Lung microvascular endothelial cell (primary cell): ENCODE measurements around the gene EPHA4. TPM values are rescaled to one million over a fixed set of nuclear protein-coding genes. Genes with fewer than 3 reads are reported as not detected.

Source experiments
- DNase-seq, 2 donors: peaks; one replicate each; pipeline versions ENCODE4 v3.0.0 to v3.0.0-alpha.2; 2010; ENCODE audit warnings: low read depth in 2 of 2
- total RNA-seq: library from RNA; depleted of rRNA; stranded (reverse); fragments of >200 nt; gene quantifications from 2 replicates; pipeline ENCODE4 v1.2.1, GENCODE V29; 2014

EPHA4 gene
- total RNA-seq, 1 donor from 2014 or later: 0.60 TPM

GRCh38 chr2:221571551-221572218, 419 bp downstream of the EPHA4 start:
- DNase-seq: peak; percentile 18 to 47

GRCh38 chr2:221571025-221571550, 1.0 kb downstream of the EPHA4 start:
- peak in 1 of 2 donors; percentile 24 for DNase-seq

- peak in 1 of 2 donors; percentile 51 for DNase-seq
These were observed 1.7 kb downstream of the EPHA4 start for GRCh38 chr2:221570321-221570935.

- no peak for DNase-seq
These were observed 2.2 kb downstream of the EPHA4 start for GRCh38 chr2:221569871-221570270.

- no peak for DNase-seq
These were observed 2.7 kb downstream of the EPHA4 start for GRCh38 chr2:221569425-221569845.

GRCh38 chr2:221568299-221568698, 3.8 kb downstream of the EPHA4 start:
- no peak for DNase-seq

- no peak for DNase-seq
These were observed 4.3 kb downstream of the EPHA4 start for GRCh38 chr2:221567809-221568208.

- no peak for DNase-seq
These were observed 4.8 kb downstream of the EPHA4 start for GRCh38 chr2:221567231-221567760.

GRCh38 chr2:221563270-221563985, 8.7 kb downstream of the EPHA4 start:
- DNase-seq: no peak

GRCh38 chr2:221562226-221562625, 9.9 kb downstream of the EPHA4 start:
- no peak for DNase-seq

GRCh38 chr2:221561770-221562169, 10.3 kb downstream of the EPHA4 start:
- DNase-seq: no peak

GRCh38 chr2:221559991-221560390, 12.1 kb downstream of the EPHA4 start:
- no peak for DNase-seq

GRCh38 chr2:221558107-221558506, 14.0 kb downstream of the EPHA4 start:
- DNase-seq: no peak

- DNase-seq: no peak
These were observed 16.6 kb downstream of the EPHA4 start for GRCh38 chr2:221555494-221555846.

GRCh38 chr2:221554769-221555493, 17.2 kb downstream of the EPHA4 start:
- DNase-seq: peak in 1 of 2 donors; percentile 8

- DNase-seq: no peak
These were observed 18.8 kb downstream of the EPHA4 start for GRCh38 chr2:221553333-221553732.

- DNase-seq: no peak
These were observed 19.8 kb downstream of the EPHA4 start for GRCh38 chr2:221552291-221552690.

- DNase-seq: no peak
These were observed 20.2 kb downstream of the EPHA4 start for GRCh38 chr2:221551864-221552263.

GRCh38 chr2:221549143-221549542, 23.0 kb downstream of the EPHA4 start:
- DNase-seq: no peak

GRCh38 chr2:221546505-221547225, 25.4 kb downstream of the EPHA4 start:
- no peak for DNase-seq
